Brain microvascular endothelial cell (primary cell): ENCODE results near the gene GRM2.

ENCODE experiments used
- DNase-seq: peaks from one replicate; pipeline ENCODE4 v3.0.0-alpha.2; 2020
- H3K27ac ChIP-seq: fragments of 250-450 bp; sonication (Bioruptor Pico); 2 replicates; pipeline ENCODE4 v1.5.1; 2020; ENCODE audit warnings: mild to moderate bottlenecking, moderate library complexity
- H3K27me3 ChIP-seq: fragments of 250-450 bp; sonication (Bioruptor Pico); replicated peaks from 2 replicates; pipeline ENCODE4 v1.5.1; 2020; ENCODE audit warnings: mild to moderate bottlenecking
- H3K36me3 ChIP-seq: fragments of 250-450 bp; sonication (Bioruptor Pico); replicated peaks from 2 replicates; pipeline ENCODE4 v1.5.1; 2020; ENCODE audit warnings: mild to moderate bottlenecking
- H3K4me3 ChIP-seq: 2 replicates; pipeline ENCODE4 v1.5.1; 2011; ENCODE audit warnings: low read depth, mild to moderate bottlenecking, control low read depth, low read length, moderate library complexity
- CTCF ChIP-seq: IDR thresholded peaks from 2 replicates; pipeline ENCODE4 v1.5.1; 2011; ENCODE audit warnings: low read depth, mild to moderate bottlenecking, moderate library complexity, low read length, control low read depth, inconsistent platforms; ENCODE audit errors: missing control alignments
- in situ Hi-C: cut with HindIII; loops from 2 replicates; pipeline ENCODE4 v1.10.0; 2017; ENCODE audit warnings: low sequenced_read_pairs, low pct_ligation_motif_present

Gene GRM2

GRCh38 chr3:51706788-51707731 lies at the start of gene GRM2:
Gene GRM2, plus strand, starts transcription at chr3:51707068. Its CDS starts 1,916 bp downstream, at chr3:51708984.
- TF ChIP-seq CTCF, result peak; percentile 23
- DNase-seq, result peak; percentile 77
- peak within 1 kb of the TSS; percentile 48 for H3K4me3 ChIP-seq

GRCh38 chr3:51657234-51657633 lies 49.6 kb upstream of the GRM2 start:
- H3K36me3 ChIP-seq, result peaks cover 8% of the 10 kb centered on the region
- H3K27me3 ChIP-seq, result no peaks in the 10 kb centered on the region
- H3K4me3 ChIP-seq, result no peak overlapping the region
- H3K27ac ChIP-seq, result no peak overlapping the region
- DNase-seq, result no peak
- TF ChIP-seq CTCF, result no peak
- in situ Hi-C loops, result no loop called here

More at GRCh38 chr3:51706788-51707731, at the start of gene GRM2:
- no peaks in the 10 kb centered on the region for H3K36me3 ChIP-seq
- no peak within 1 kb of the TSS for H3K27ac ChIP-seq
- in situ Hi-C loops, result no loop called here
- peaks cover 4% of the 10 kb centered on the region for H3K27me3 ChIP-seq

- DNase-seq, result no peak
- Histone ChIP-seq H3K4me3 (no peak overlapping the region), H3K27ac (no peak overlapping the region), H3K27me3 (no peaks in the 10 kb centered on the region), H3K36me3 (peaks cover 18% of the 10 kb centered on the region)
- in situ Hi-C loops, result no loop called here
- no peak for TF ChIP-seq CTCF
These were observed 46.9 kb upstream of the GRM2 start for GRCh38 chr3:51659942-51660341.

- Histone ChIP-seq H3K27ac (no peak overlapping the region), H3K4me3 (no peak overlapping the region), H3K36me3 (peaks cover 18% of the 10 kb centered on the region), H3K27me3 (no peaks in the 10 kb centered on the region)
- in situ Hi-C loops, result no loop called here
- DNase-seq, result no peak
- no peak for TF ChIP-seq CTCF
These were observed 44.4 kb upstream of the GRM2 start for GRCh38 chr3:51662456-51662855.

- Histone ChIP-seq H3K27ac (no peak overlapping the region), H3K27me3 (no peaks in the 10 kb centered on the region), H3K4me3 (no peak overlapping the region), H3K36me3 (no peaks in the 10 kb centered on the region)
- in situ Hi-C loops, result no loop called here
- no peak for TF ChIP-seq CTCF
- no peak for DNase-seq
These were observed 38.1 kb upstream of the GRM2 start for GRCh38 chr3:51668756-51669155.
